Measurements from ENCODE around the gene DGKD.

The DGKD gene

DNA sequence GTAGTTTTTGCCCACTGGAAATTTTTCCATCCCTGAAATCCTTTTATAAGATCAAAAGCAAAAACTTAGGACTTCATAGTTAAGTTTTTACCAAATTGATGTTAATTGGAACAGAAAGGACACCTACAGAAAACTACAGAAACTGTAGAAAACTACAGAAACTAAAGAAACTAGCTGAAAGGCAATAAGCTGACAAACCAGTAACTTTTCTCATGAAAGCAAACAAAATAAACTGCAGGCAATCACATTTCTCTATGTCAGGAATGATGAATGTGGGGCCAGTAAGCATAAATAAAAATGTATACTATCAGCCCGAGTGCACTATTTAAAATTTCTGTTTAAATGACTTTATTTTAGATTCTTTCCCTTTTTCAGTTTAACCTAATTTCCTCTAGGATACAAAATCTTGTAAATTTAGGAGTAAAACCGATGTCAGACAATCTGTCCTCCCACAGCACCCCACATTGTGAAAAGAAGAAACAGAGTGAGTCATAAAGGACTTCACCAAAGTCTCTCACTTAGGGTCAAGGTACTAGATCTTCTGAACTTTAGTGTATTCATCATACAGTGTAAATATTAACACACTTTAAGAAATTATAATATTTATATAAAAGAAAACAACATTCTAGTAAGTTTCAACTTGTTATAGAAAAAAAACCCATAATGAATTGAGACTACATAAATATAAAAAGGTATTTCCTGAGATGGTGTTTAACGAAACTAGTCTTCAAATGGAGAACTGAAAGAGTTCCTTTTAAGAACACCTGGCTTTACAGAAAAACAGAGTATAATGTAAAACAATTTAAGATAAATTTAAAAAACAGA lies 165.7 kb downstream of the DGKD start:
- no peak for DNase-seq
